SU-DHL-6 (cell line): ENCODE results near the gene TH.

Experiments used
- H2AFZ ChIP-seq: fragments of 200-600 bp; sonication (generic); 2 replicates; pipeline ENCODE4 v1.6.1; 2014; ENCODE audit warnings: low read depth, mild to moderate bottlenecking, moderate library complexity, mixed read lengths, antibody characterized with exemption, low read length; ENCODE audit not compliant: severe bottlenecking
- H3F3A ChIP-seq: fragments of 200-600 bp; shearing (Covaris generic); 2 replicates; pipeline ENCODE4 v1.6.0; 2016; ENCODE audit warnings: antibody characterized with exemption, mild to moderate bottlenecking; ENCODE audit not compliant: insufficient read depth
- H3K27ac ChIP-seq: fragments of 200-600 bp; sonication (generic); 2 replicates; pipeline ENCODE4 v1.5.1; 2016; ENCODE audit warnings: low read depth, mild to moderate bottlenecking, low read length, moderate library complexity, mixed read lengths
- H3K27me3 ChIP-seq: fragments of 200-600 bp; sonication (generic), shearing (Covaris generic); 2 replicates; pipeline ENCODE4 v1.6.0; 2014; ENCODE audit warnings: mild to moderate bottlenecking, low read length
- H3K36me3 ChIP-seq: fragments of 200-600 bp; sonication (generic); 2 replicates; pipeline ENCODE4 v1.6.1; 2014; ENCODE audit warnings: mild to moderate bottlenecking, low read length, mixed read lengths
- H3K4me2 ChIP-seq: fragments of 300-600, 200-600 bp; shearing (Covaris generic), sonication (generic); 2 replicates; pipeline ENCODE4 v1.6.0; 2014; ENCODE audit warnings: low read length, low read depth, mild to moderate bottlenecking; ENCODE audit not compliant: poor library complexity, severe bottlenecking
- H3K4me3 ChIP-seq: fragments of 200-600 bp; sonication (generic); 2 replicates; pipeline ENCODE4 v1.5.1; 2014; ENCODE audit warnings: antibody characterized with exemption, low read length, mild to moderate bottlenecking, mixed read lengths; ENCODE audit not compliant: insufficient read depth, poor library complexity, severe bottlenecking
- H3K79me2 ChIP-seq: fragments of 200-600 bp; sonication (generic); 2 replicates; pipeline ENCODE4 v1.6.1; 2014; ENCODE audit warnings: mild to moderate bottlenecking, low read length, moderate library complexity; ENCODE audit not compliant: insufficient read depth
- H3K9ac ChIP-seq: fragments of 200-600 bp; sonication (generic); 2 replicates; pipeline ENCODE4 v1.7.0; 2014; ENCODE audit warnings: mild to moderate bottlenecking, low read length
- H3K9me2 ChIP-seq: fragments of 200-600 bp; sonication (generic); replicated peaks from 2 replicates; pipeline ENCODE4 v1.6.1; 2014; ENCODE audit warnings: low read length; ENCODE audit not compliant: insufficient read depth
- H3K9me3 ChIP-seq: fragments of 200-600 bp; sonication (generic); 2 replicates; pipeline ENCODE4 v1.6.1; 2014; ENCODE audit warnings: low read length, mixed read lengths; ENCODE audit not compliant: insufficient read depth
- H4K20me1 ChIP-seq: fragments of 200-600 bp; sonication (generic); 2 replicates; pipeline ENCODE4 v1.6.1; 2014; ENCODE audit warnings: low read depth, mild to moderate bottlenecking, antibody characterized with exemption, low read length, moderate library complexity, mixed read lengths
- EZH2phosphoT487 ChIP-seq: fragments of 200-600 bp; sonication (generic), shearing (Covaris generic); conservative IDR thresholded peaks from 2 replicates; pipeline ENCODE4 v1.6.1; 2018; ENCODE audit warnings: mild to moderate bottlenecking, antibody characterized with exemption, low read length, moderate library complexity, mixed read lengths
- TF ChIP-seq, protein P1 (sequence below): fragments of 200-600 bp; sonication (generic); IDR thresholded peaks from one replicate; pipeline ENCODE4 v1.5.1; 2017; ENCODE audit warnings: antibody characterized with exemption, mild to moderate bottlenecking, low read length, moderate library complexity; ENCODE audit not compliant: insufficient read depth, poor library complexity, severe bottlenecking

The TH gene

DNA sequence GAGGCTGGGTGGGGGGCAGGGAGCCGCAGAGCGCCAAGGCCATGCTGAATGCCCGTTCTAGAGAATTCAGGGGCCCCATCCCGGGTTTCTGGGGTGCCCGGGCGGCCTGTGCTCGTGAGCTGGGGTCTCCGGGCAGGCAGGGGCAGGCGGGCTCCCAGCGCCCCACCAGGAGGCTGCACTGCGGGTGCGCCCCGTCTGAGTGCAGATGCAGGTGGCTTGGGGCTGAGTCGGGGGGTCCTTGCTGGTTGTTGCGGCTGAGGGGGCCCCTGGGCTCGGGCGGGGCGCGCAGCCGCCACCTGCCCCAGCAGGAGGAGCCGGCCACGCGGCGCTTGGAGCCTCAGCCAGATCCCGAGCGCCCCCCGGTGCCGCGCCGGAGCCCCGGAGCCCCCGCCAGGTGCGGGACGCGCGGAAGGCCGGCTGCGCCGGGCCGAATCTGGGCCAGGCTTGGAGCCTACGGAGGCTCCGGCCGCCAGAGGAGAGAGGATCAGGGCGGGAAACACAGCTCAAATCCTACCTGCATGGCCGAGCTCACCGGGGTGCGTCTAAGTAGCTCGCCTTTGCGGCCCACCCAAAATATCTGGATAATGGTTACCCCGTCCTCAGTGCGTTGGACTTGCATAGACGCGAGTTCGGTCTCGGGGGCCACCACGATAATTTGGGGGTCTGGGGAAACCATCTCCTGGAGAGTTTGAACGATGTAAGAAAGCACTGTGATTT lies 31.8 kb downstream of the TH start:
- H3K9me3 ChIP-seq = no peaks in the 10 kb centered on the region
- no peak overlapping the region for H3K4me2 ChIP-seq
- no peak overlapping the region for H3K9ac ChIP-seq
- no peak overlapping the region for H2AFZ ChIP-seq
- TF ChIP-seq EZH2phosphoT487 = no peak
- TF ChIP-seq, protein P1, sequence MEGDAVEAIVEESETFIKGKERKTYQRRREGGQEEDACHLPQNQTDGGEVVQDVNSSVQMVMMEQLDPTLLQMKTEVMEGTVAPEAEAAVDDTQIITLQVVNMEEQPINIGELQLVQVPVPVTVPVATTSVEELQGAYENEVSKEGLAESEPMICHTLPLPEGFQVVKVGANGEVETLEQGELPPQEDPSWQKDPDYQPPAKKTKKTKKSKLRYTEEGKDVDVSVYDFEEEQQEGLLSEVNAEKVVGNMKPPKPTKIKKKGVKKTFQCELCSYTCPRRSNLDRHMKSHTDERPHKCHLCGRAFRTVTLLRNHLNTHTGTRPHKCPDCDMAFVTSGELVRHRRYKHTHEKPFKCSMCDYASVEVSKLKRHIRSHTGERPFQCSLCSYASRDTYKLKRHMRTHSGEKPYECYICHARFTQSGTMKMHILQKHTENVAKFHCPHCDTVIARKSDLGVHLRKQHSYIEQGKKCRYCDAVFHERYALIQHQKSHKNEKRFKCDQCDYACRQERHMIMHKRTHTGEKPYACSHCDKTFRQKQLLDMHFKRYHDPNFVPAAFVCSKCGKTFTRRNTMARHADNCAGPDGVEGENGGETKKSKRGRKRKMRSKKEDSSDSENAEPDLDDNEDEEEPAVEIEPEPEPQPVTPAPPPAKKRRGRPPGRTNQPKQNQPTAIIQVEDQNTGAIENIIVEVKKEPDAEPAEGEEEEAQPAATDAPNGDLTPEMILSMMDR = no peak
- H3K4me3 ChIP-seq = no peak overlapping the region
- no peaks in the 10 kb centered on the region for H4K20me1 ChIP-seq
- H3K27me3 ChIP-seq = no peaks in the 10 kb centered on the region
- H3K27ac ChIP-seq = no peak overlapping the region
- H3K79me2 ChIP-seq = no peaks in the 10 kb centered on the region
- no peaks in the 10 kb centered on the region for H3F3A ChIP-seq
- no peaks in the 10 kb centered on the region for H3K9me2 ChIP-seq
- no peaks in the 10 kb centered on the region for H3K36me3 ChIP-seq

GRCh38 chr11:2139123-2139521 lies 32.5 kb downstream of the TH start, which contains the start of gene IGF2:
TSS of gene IGF2 (minus strand) at chr11:2139389. CDS start at chr11:2135523, 3,866 bp downstream.
- H3K9me2 ChIP-seq = no peaks in the 10 kb centered on the region
- no peak within 1 kb of the TSS for H3K4me3 ChIP-seq
- no peak for TF ChIP-seq EZH2phosphoT487
- TF ChIP-seq, protein P1 = no peak
- no peaks in the 10 kb centered on the region for H4K20me1 ChIP-seq
- H3K36me3 ChIP-seq = no peaks in the 10 kb centered on the region
- no peaks in the 10 kb centered on the region for H3K9me3 ChIP-seq
- H3K4me2 ChIP-seq = no peak within 1 kb of the TSS
- H2AFZ ChIP-seq = no peak within 1 kb of the TSS
- no peaks in the 10 kb centered on the region for H3F3A ChIP-seq
- H3K9ac ChIP-seq = no peak within 1 kb of the TSS
- no peaks in the 10 kb centered on the region for H3K27me3 ChIP-seq
- H3K27ac ChIP-seq = no peak within 1 kb of the TSS
- H3K79me2 ChIP-seq = no peaks in the 10 kb centered on the region

GRCh38 chr11:2138431-2139122 lies 33.0 kb downstream of the TH start:
- TF ChIP-seq, protein P1 = no peak
- no peak for TF ChIP-seq EZH2phosphoT487
- Histone ChIP-seq H3K27ac (no peak overlapping the region), H3K9ac (no peak overlapping the region)

More at GRCh38 chr11:2138431-2139122, 33.0 kb downstream of the TH start:
- Histone ChIP-seq H2AFZ (no peak overlapping the region), H4K20me1 (no peaks in the 10 kb centered on the region), H3K4me3 (no peak overlapping the region), H3K9me2 (no peaks in the 10 kb centered on the region), H3K9me3 (no peaks in the 10 kb centered on the region), H3K4me2 (no peak overlapping the region), H3K36me3 (no peaks in the 10 kb centered on the region), H3K27me3 (no peaks in the 10 kb centered on the region), H3K79me2 (no peaks in the 10 kb centered on the region), H3F3A (no peaks in the 10 kb centered on the region)
